AG04450 (cell line): Measurements from ENCODE around the gene YPEL1. TPM values are rescaled to one million over a fixed set of nuclear protein-coding genes. Genes with fewer than 3 reads are reported as not detected.
A peak's percentile ranks its signal among the peaks of the same experiment; 100 is the strongest.

Source experiments
- CTCF ChIA-PET: fragments of 300-600, 350-600 bp; formaldehyde crosslinking; extraction: SDS; loops from one replicate; lab custom pipeline; 2022; ENCODE audit warnings: antibody characterized with exemption, inconsistent platforms; lab: Charles Lee
- POLR2A ChIA-PET: fragments of 350-600 bp; formaldehyde crosslinking; extraction: SDS; loops from one replicate; lab custom pipeline; 2021; ENCODE audit warnings: antibody characterized with exemption, inconsistent platforms; lab: Yijun Ruan, JAX
- DNase-seq: peaks from one replicate; pipeline ENCODE4 v3.0.0-alpha.2; 2011; ENCODE audit warnings: low read depth, low spot score
- H3K27ac ChIP-seq: one replicate; pipeline ENCODE4 v1.5.1; 2012; ENCODE audit warnings: low read depth, low read length, control low read depth
- H3K27me3 ChIP-seq: one replicate; pipeline ENCODE4 v1.6.0; 2012; ENCODE audit warnings: low read length; ENCODE audit not compliant: control insufficient read depth, insufficient read depth
- H3K4me3 ChIP-seq: 2 replicates; pipeline ENCODE4 v1.5.1; 2011; ENCODE audit warnings: mild to moderate bottlenecking, low read depth, low read length, control low read depth
- H3K9me3 ChIP-seq: 2 replicates; pipeline ENCODE4 v1.5.1; 2012; ENCODE audit warnings: low read length; ENCODE audit not compliant: control insufficient read depth, insufficient read depth
- CTCF ChIP-seq: IDR thresholded peaks from 2 replicates; pipeline ENCODE4 v1.5.1; 2011; ENCODE audit warnings: low read depth, low read length, control low read depth, inconsistent platforms
- polyA plus RNA-seq: library from polyadenylated mRNA; depleted of rRNA; stranded (reverse); fragments of >200 nt; gene quantifications from 2 replicates; pipeline ENCODE4 v1.2.3, GENCODE V29; 2011

The YPEL1 gene
- polyA plus RNA-seq, 1 experiment = 5.5 TPM

GRCh38 chr22:21760640-21761039, 25.0 kb upstream of the YPEL1 start:
- Histone ChIP-seq H3K27me3 (no peaks in the 10 kb centered on the region), H3K27ac (no peak overlapping the region), H3K9me3 (no peaks in the 10 kb centered on the region), H3K4me3 (no peak overlapping the region)
- CTCF ChIA-PET = interaction anchor here (1.2 kb wide), 1 partner anchor 179 kb away, joined by 4 read pairs; no protein-coding TSS in a partner anchor
- peak; percentile 84 for DNase-seq
- POLR2A ChIA-PET = interaction anchor here (0.5 to 1.7 kb wide), 9 partner anchors 11 to 182 kb away, joined by 3 to 10 read pairs (median 4); partner anchors contain the start of gene YPEL1
- no peak for TF ChIP-seq CTCF

GRCh38 chr22:21759646-21760376, 24.2 kb upstream of the YPEL1 start:
- ChIA-PET CTCF (interaction anchor here (1.3 kb wide), 1 partner anchor 46 kb away, joined by 3 read pairs; no protein-coding TSS in a partner anchor), POLR2A (interaction anchor here (1.1 to 1.7 kb wide), 5 partner anchors 12 to 183 kb away, joined by 4 to 10 read pairs (median 5); partner anchors contain the start of gene YPEL1)
- Histone ChIP-seq H3K27me3 (no peaks in the 10 kb centered on the region), H3K27ac (peak overlapping the region; percentile 65), H3K9me3 (no peaks in the 10 kb centered on the region), H3K4me3 (no peak overlapping the region)
- no peak for DNase-seq
- TF ChIP-seq CTCF = no peak

- Histone ChIP-seq H3K4me3 (no peak overlapping the region), H3K9me3 (no peaks in the 10 kb centered on the region), H3K27me3 (no peaks in the 10 kb centered on the region), H3K27ac (no peak overlapping the region)
- ChIA-PET CTCF (interaction anchor here (1.3 kb wide), 1 partner anchor 46 kb away, joined by 3 read pairs; no protein-coding TSS in a partner anchor), POLR2A (no interaction called here)
- DNase-seq = no peak
- no peak for TF ChIP-seq CTCF
These were observed 23.5 kb upstream of the YPEL1 start for GRCh38 chr22:21759093-21759492.

- Histone ChIP-seq H3K9me3 (no peaks in the 10 kb centered on the region), H3K4me3 (no peak overlapping the region), H3K27me3 (no peaks in the 10 kb centered on the region), H3K27ac (no peak overlapping the region)
- ChIA-PET POLR2A (interaction anchor here (0.6 kb wide), 1 partner anchor 14 kb away, joined by 5 read pairs; no protein-coding TSS in a partner anchor), CTCF (no interaction called here)
- TF ChIP-seq CTCF = no peak
- DNase-seq = no peak
These were observed 22.7 kb upstream of the YPEL1 start for GRCh38 chr22:21758091-21758864.
